K562 (cell line): ENCODE measurements around the gene OLFML2A. TPM values are rescaled to one million over a fixed set of nuclear protein-coding genes. Genes with fewer than 3 reads are reported as not detected.

Experiments used
- ATAC-seq: fragments of 200-7000 bp; cut with Tn5 transposase; 3 replicates; pipeline ENCODE4 v1.9.1; 2020; ENCODE audit warnings: moderate library complexity
- BruUV-seq: library from RNA; stranded (reverse); fragments of 400-500 nt; replicated peaks from 2 replicates; lab custom pipeline; 2021; lab: Mats Ljungman, UMichigan
- CTCF ChIA-PET: fragments of 300-600 bp; formaldehyde crosslinking; extraction: SDS; loops from one replicate; lab custom pipeline; 2021; ENCODE audit warnings: low intra/inter-chr PET ratio; lab: Yijun Ruan, JAX
- POLR2A ChIA-PET: fragments of 300-600, 350-650 bp; sonication (Branson Sonifier 250); formaldehyde crosslinking; extraction: SDS; loops from one replicate; lab custom pipeline; 2021; ENCODE audit warnings: antibody characterized with exemption, inconsistent platforms; lab: Yijun Ruan, JAX
- DNase-seq, 4 experiments: peaks; one replicate each; pipeline versions ENCODE4 v3.0.0 to v3.0.0-alpha.2; 2011 to 2018; ENCODE audit warnings: low spot score in 3 of 4, mixed read lengths in 3 of 4; ENCODE audit errors: extremely low read depth in 1 of 4
- FAIRE-seq: peaks from 2 replicates; lab custom pipeline; 2011; peaks lifted over from hg19 to GRCh38; lab: Jason Lieb, UNC
- H2AFZ ChIP-seq: 2 replicates; pipeline ENCODE4 v1.6.0; 2011; ENCODE audit warnings: low read depth, low read length, control low read depth, inconsistent platforms
- H3K27ac ChIP-seq: fragments of 200-600 bp; 3 replicates; pipeline ENCODE4 v1.8.0; 2011; ENCODE audit warnings: low read depth, mild to moderate bottlenecking, control low read depth, inconsistent platforms, low read length, moderate library complexity, mixed read lengths; ENCODE audit errors: extremely low read depth
- H3K27me3 ChIP-seq, 2 experiments: fragments of 300-600 bp in 1 of 2; 2 replicates in 1 of 2; 3 replicates in 1 of 2; pipeline versions ENCODE4 v1.6.0 to v1.8.0; 2011; ENCODE audit warnings: inconsistent platforms in 2 of 2, low read length in 2 of 2, mild to moderate bottlenecking in 1 of 2, mixed read lengths in 1 of 2, moderate library complexity in 1 of 2; ENCODE audit not compliant: control insufficient read depth in 2 of 2, insufficient read depth in 2 of 2
- H3K36me3 ChIP-seq: fragments of 300-600 bp; 3 replicates; pipeline ENCODE4 v1.8.0; 2011; ENCODE audit warnings: mild to moderate bottlenecking, low read length, inconsistent platforms; ENCODE audit not compliant: control insufficient read depth, insufficient read depth
- H3K4me1 ChIP-seq, 2 experiments: fragments of 200-600 bp in 1 of 2; replicated peaks in 1 of 2; 2 replicates in 1 of 2; 3 replicates in 1 of 2; pipeline versions ENCODE4 v1.5.1 to v1.8.0; 2011; ENCODE audit warnings: inconsistent platforms in 2 of 2, low read length in 2 of 2, mild to moderate bottlenecking in 1 of 2, mixed read lengths in 1 of 2, moderate library complexity in 1 of 2; ENCODE audit not compliant: control insufficient read depth in 2 of 2, insufficient read depth in 2 of 2
- H3K4me2 ChIP-seq: 2 replicates; pipeline ENCODE4 v1.6.1; 2011; ENCODE audit warnings: low read length, control low read depth, inconsistent platforms, mixed read lengths; ENCODE audit not compliant: insufficient read depth
- H3K4me3 ChIP-seq: fragments of 200-600 bp; sonication (generic), shearing (Covaris generic); 2 replicates; pipeline ENCODE4 v1.5.1; 2016; ENCODE audit warnings: control low read depth, inconsistent platforms
- H3K79me2 ChIP-seq: fragments of 200-600 bp; 3 replicates; pipeline ENCODE4 v1.8.0; 2011; ENCODE audit warnings: low read length, inconsistent platforms; ENCODE audit not compliant: control insufficient read depth, insufficient read depth
- H3K9ac ChIP-seq, 2 experiments: 2 replicates each; pipeline versions ENCODE4 v1.6.0 to v1.6.1; 2011; ENCODE audit warnings: low read depth in 2 of 2, low read length in 2 of 2, control low read depth in 1 of 2, inconsistent platforms in 1 of 2, mild to moderate bottlenecking in 1 of 2, mixed read lengths in 1 of 2; ENCODE audit not compliant: insufficient read depth in 1 of 2
- H3K9me1 ChIP-seq: one replicate; pipeline ENCODE4 v1.6.0; 2011; ENCODE audit warnings: inconsistent platforms, mild to moderate bottlenecking, low read length, moderate library complexity; ENCODE audit not compliant: control insufficient read depth, insufficient read depth
- H3K9me3 ChIP-seq: replicated peaks from 2 replicates; pipeline ENCODE4 v1.5.1; 2011; ENCODE audit warnings: low read depth, low read length, inconsistent platforms; ENCODE audit not compliant: control insufficient read depth, insufficient read depth
- H4K20me1 ChIP-seq: replicated peaks from 2 replicates; pipeline ENCODE4 v1.6.1; 2011; ENCODE audit warnings: low read length, inconsistent platforms, mixed read lengths; ENCODE audit not compliant: control insufficient read depth, insufficient read depth
- ZBTB34 ChIP-seq: fragments of 250-450 bp; sonication (Bioruptor Pico); IDR thresholded peaks from 2 replicates; pipeline ENCODE4 v1.8.0; 2021; ENCODE audit warnings: mild to moderate bottlenecking, moderate library complexity
- ZEB2 ChIP-seq: fragments of 450-650 bp; IDR thresholded peaks from 2 replicates; pipeline ENCODE4 v1.6.1; 2016
- ZFX ChIP-seq: sonication (generic); formaldehyde crosslinking; IDR thresholded peaks from 2 replicates; pipeline ENCODE4 v1.8.0; 2022; ENCODE audit warnings: mild to moderate bottlenecking, missing genetic modification reagents, moderate library complexity
- ZKSCAN3 ChIP-seq: fragments of 250-450 bp; sonication (Bioruptor Pico); IDR thresholded peaks from 2 replicates; pipeline ENCODE4 v1.4.0; 2020
- ZNF609 ChIP-seq: sonication (generic); formaldehyde crosslinking; IDR thresholded peaks from 2 replicates; pipeline ENCODE4 v1.8.1; 2023; ENCODE audit warnings: missing genetic modification reagents, mild to moderate bottlenecking, borderline replicate concordance
- WGBS: fragments of 100-300 bp; shearing (Covaris generic); methylation state at CpG from one replicate; pipeline ENCODE4 v1.1.6; 2016; ENCODE audit warnings: low coverage, mixed read lengths; ENCODE audit not compliant: insufficient coverage; ENCODE audit errors: missing lambda C conversion rate; 5-methylcytosine and 5-hydroxymethylcytosine counted together
- in situ Hi-C: fragments of 300-500 bp; cut with MboI; formaldehyde crosslinking; loops from 4 replicates; pipeline ENCODE4 v1.15.0; 2018; ENCODE audit warnings: inconsistent platforms, mixed read lengths
- intact Hi-C: fragments of 100-400 bp; cut with micrococcal nuclease; formaldehyde crosslinking; loops from 2 replicates; pipeline ENCODE4 v1.14.2; 2022
- polyA plus RNA-seq, 8 experiments: library from polyadenylated mRNA; depleted of rRNA in 4 of 8; stranded (reverse) in 5 of 8; unstranded in 3 of 8; fragments of >200 nt; fragmentation: Nextera tagmentation in 2 of 8; fragmentation: Illumina TruSeq in 1 of 8; extraction: Ambion mirVana in 2 of 8; extraction: Trizol in 1 of 8; gene quantifications; 2 replicates each; pipeline versions ENCODE4 v1.2.1 to v1.2.3, GENCODE V29; 2011 to 2014; ENCODE audit warnings: inconsistent platforms in 1 of 8, missing spikeins in 1 of 8
- total RNA-seq, 7 experiments: library from RNA; depleted of rRNA in 6 of 7; stranded (reverse); fragments of >200 nt in 6 of 7; fragmentation: Illumina TruSeq in 2 of 7; extraction: Trizol in 2 of 7; gene quantifications; 2 replicates each; pipeline versions ENCODE4 v1.2.1 to v1.2.3, GENCODE V29; 2011 to 2021; ENCODE audit warnings: low replicate concordance in 1 of 7
- TF ChIP-seq, protein P1 (sequence below): fragments of 250-450 bp; sonication (Bioruptor Pico); IDR thresholded peaks from 2 replicates; pipeline ENCODE4 v1.4.0; 2020

Gene OLFML2A
- total and polyA plus RNA-seq, 9 of the 15 experiments (the other 6 are each of a cell fraction or from before 2014, with no cell fraction given): 0.16 TPM; not detected in 8

- 60% methylated on average over 7 of the region's 7 CpGs for WGBS
- no peak overlapping the region for H3K4me2 ChIP-seq
- BruUV-seq: no TSS peak
- no peak for TF ChIP-seq ZEB2
- TF ChIP-seq ZKSCAN3 (CRISPR knock-in tag): no peak
- peak; percentile 31; the same call in 1 of the 2 replicates for TF ChIP-seq ZFX
- CTCF ChIA-PET: no interaction called here
- DNase-seq: no peak
- peak overlapping the region; percentile 54; the same call in 1 of the 2 replicates for H2AFZ ChIP-seq
- H3K4me1 ChIP-seq: peaks cover 3 to 19% of the 10 kb centered on the region in 2 experiments; a peak in 4 of 5 replicates
- H4K20me1 ChIP-seq: no peaks in the 10 kb centered on the region
- no peak overlapping the region for H3K4me3 ChIP-seq
- intact Hi-C loops: no loop called here
- H3K27me3 ChIP-seq: no peaks in the 10 kb centered on the region
- H3K79me2 ChIP-seq: no peaks in the 10 kb centered on the region
- FAIRE-seq: no peak
- POLR2A ChIA-PET: interaction anchor here (0.6 to 1.6 kb wide), 4 partner anchors 8 to 422 kb away, joined by 3 to 5 read pairs (median 4); no protein-coding TSS in a partner anchor
- no peak overlapping the region for H3K9ac ChIP-seq
- no peak overlapping the region for H3K27ac ChIP-seq
- in situ Hi-C loops: no loop called here
- H3K9me3 ChIP-seq: no peaks in the 10 kb centered on the region
- no peak for ATAC-seq
- H3K36me3 ChIP-seq: no peaks in the 10 kb centered on the region
- H3K9me1 ChIP-seq: no peaks in the 10 kb centered on the region
Measured at GRCh38 chr9:124813041-124813440, 36.1 kb downstream of the OLFML2A start.

- H3K9ac ChIP-seq: peak overlapping the region in 1 of 2 experiments; percentile 26; a peak in 1 of 4 replicates
- no peaks in the 10 kb centered on the region for H3K9me3 ChIP-seq
- 42% methylated on average over 11 of the region's 11 CpGs for WGBS
- H3K27me3 ChIP-seq: no peaks in the 10 kb centered on the region
- no peak overlapping the region for H3K27ac ChIP-seq
- H3K9me1 ChIP-seq: no peaks in the 10 kb centered on the region
- in situ Hi-C loops (no loop called here), intact Hi-C loops (no loop called here)
- ATAC-seq (no peak), DNase-seq (no peak), FAIRE-seq (no peak)
- H2AFZ ChIP-seq: peak overlapping the region; percentile 54
- ChIA-PET POLR2A (interaction anchor here (0.6 to 1.6 kb wide), 8 partner anchors 12 to 1873 kb away, joined by 3 to 6 read pairs (median 4); partner anchors contain the start of gene HSPA5), CTCF (no interaction called here)
- BruUV-seq: no TSS peak
- no peaks in the 10 kb centered on the region for H3K79me2 ChIP-seq
- H4K20me1 ChIP-seq: no peaks in the 10 kb centered on the region
- peaks cover 7 to 17% of the 10 kb centered on the region in 2 experiments for H3K4me1 ChIP-seq
- no peak overlapping the region for H3K4me3 ChIP-seq
- H3K36me3 ChIP-seq: no peaks in the 10 kb centered on the region
- TF ChIP-seq ZNF609 (CRISPR knock-in tag) (no peak), ZBTB34 (CRISPR knock-in tag) (no peak), ZEB2 (no peak)
- TF ChIP-seq, protein P1, sequence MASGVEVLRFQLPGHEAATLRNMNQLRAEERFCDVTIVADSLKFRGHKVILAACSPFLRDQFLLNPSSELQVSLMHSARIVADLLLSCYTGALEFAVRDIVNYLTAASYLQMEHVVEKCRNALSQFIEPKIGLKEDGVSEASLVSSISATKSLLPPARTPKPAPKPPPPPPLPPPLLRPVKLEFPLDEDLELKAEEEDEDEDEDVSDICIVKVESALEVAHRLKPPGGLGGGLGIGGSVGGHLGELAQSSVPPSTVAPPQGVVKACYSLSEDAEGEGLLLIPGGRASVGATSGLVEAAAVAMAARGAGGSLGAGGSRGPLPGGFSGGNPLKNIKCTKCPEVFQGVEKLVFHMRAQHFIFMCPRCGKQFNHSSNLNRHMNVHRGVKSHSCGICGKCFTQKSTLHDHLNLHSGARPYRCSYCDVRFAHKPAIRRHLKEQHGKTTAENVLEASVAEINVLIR (CRISPR knock-in tag): no peak
- no peak overlapping the region for H3K4me2 ChIP-seq
Measured at GRCh38 chr9:124813501-124814163, 36.7 kb downstream of the OLFML2A start.
